Common myeloid progenitor, CD34-positive (primary cell): Measurements from ENCODE around the gene EIF3K.
"Not testable (repeated sequence)": the region's sequence is repeated elsewhere in the genome, so short reads cannot be mapped to it uniquely, and the experiment has no call there.

ENCODE experiments used
- CTCF ChIA-PET: fragments of 350-600 bp; sonication (Branson Sonifier 250); formaldehyde crosslinking; loops from one replicate; lab custom pipeline; 2021; ENCODE audit warnings: antibody characterized with exemption; lab: Charles Lee
- POLR2A ChIA-PET: fragments of 350-600 bp; sonication (Branson Sonifier 250); formaldehyde crosslinking; loops from one replicate; lab custom pipeline; 2021; ENCODE audit warnings: antibody characterized with exemption; lab: Charles Lee
- DNase-seq, 3 donors: peaks; one replicate each; pipeline versions ENCODE4 v3.0.0 to v3.0.0-alpha.2; 2013
- H3K27ac ChIP-seq, 2 experiments: 1 replicate in 1 of 2; 2 replicates in 1 of 2; pipeline ENCODE4 v1.7.0; 2013; ENCODE audit warnings: inconsistent platforms in 2 of 2, low read length in 2 of 2, mild to moderate bottlenecking in 2 of 2, low read depth in 1 of 2, moderate library complexity in 1 of 2; ENCODE audit not compliant: severe bottlenecking in 2 of 2, insufficient read depth in 1 of 2, poor library complexity in 1 of 2
- H3K27me3 ChIP-seq, 5 experiments: replicated peaks in 2 of 5; 1 replicate in 3 of 5; 2 replicates in 2 of 5; pipeline versions ENCODE4 v1.6.1 to v1.7.0; 2013; ENCODE audit warnings: low read length in 4 of 5, mild to moderate bottlenecking in 2 of 5, moderate library complexity in 2 of 5, inconsistent platforms in 1 of 5; ENCODE audit not compliant: insufficient read depth in 5 of 5, control insufficient read depth in 4 of 5
- H3K36me3 ChIP-seq, 4 experiments: 1 replicate in 2 of 4; 2 replicates in 2 of 4; pipeline versions ENCODE4 v1.6.1 to v1.7.0; 2013; ENCODE audit warnings: low read length in 3 of 4, control low read depth in 1 of 4, mild to moderate bottlenecking in 1 of 4; ENCODE audit not compliant: control insufficient read depth in 4 of 4, insufficient read depth in 4 of 4
- H3K4me1 ChIP-seq, 4 experiments: 1 replicate in 3 of 4; 2 replicates in 1 of 4; pipeline versions ENCODE4 v1.6.1 to v1.7.1; 2013; ENCODE audit warnings: low read length in 3 of 4, mild to moderate bottlenecking in 3 of 4, control low read depth in 1 of 4, inconsistent platforms in 1 of 4, moderate library complexity in 1 of 4; ENCODE audit not compliant: control insufficient read depth in 4 of 4, insufficient read depth in 4 of 4; ENCODE audit errors: control extremely low read depth in 1 of 4
- H3K4me3 ChIP-seq, 7 experiments: 1 replicate in 4 of 7; 2 replicates in 3 of 7; pipeline versions ENCODE4 v1.5.1 to v1.7.0; 2013; ENCODE audit warnings: mild to moderate bottlenecking in 7 of 7, low read length in 6 of 7, moderate library complexity in 6 of 7, inconsistent platforms in 2 of 7, low read depth in 2 of 7, control low read depth in 1 of 7; ENCODE audit not compliant: insufficient read depth in 4 of 7, control insufficient read depth in 1 of 7; ENCODE audit errors: extremely low read depth in 1 of 7
- H3K9me3 ChIP-seq, 5 experiments: 1 replicate in 4 of 5; 2 replicates in 1 of 5; pipeline versions ENCODE4 v1.6.1 to v1.7.1; 2013; ENCODE audit warnings: low read length in 4 of 5, mild to moderate bottlenecking in 2 of 5, inconsistent platforms in 1 of 5, low read depth in 1 of 5, moderate library complexity in 1 of 5; ENCODE audit not compliant: control insufficient read depth in 4 of 5, insufficient read depth in 2 of 5; ENCODE audit errors: control extremely low read depth in 1 of 5
- WGBS: methylation state at CpG from one replicate; pipeline ENCODE4 v1.1.5; 2013; ENCODE audit not compliant: insufficient coverage; 5-methylcytosine and 5-hydroxymethylcytosine counted together

EIF3K gene

DNA sequence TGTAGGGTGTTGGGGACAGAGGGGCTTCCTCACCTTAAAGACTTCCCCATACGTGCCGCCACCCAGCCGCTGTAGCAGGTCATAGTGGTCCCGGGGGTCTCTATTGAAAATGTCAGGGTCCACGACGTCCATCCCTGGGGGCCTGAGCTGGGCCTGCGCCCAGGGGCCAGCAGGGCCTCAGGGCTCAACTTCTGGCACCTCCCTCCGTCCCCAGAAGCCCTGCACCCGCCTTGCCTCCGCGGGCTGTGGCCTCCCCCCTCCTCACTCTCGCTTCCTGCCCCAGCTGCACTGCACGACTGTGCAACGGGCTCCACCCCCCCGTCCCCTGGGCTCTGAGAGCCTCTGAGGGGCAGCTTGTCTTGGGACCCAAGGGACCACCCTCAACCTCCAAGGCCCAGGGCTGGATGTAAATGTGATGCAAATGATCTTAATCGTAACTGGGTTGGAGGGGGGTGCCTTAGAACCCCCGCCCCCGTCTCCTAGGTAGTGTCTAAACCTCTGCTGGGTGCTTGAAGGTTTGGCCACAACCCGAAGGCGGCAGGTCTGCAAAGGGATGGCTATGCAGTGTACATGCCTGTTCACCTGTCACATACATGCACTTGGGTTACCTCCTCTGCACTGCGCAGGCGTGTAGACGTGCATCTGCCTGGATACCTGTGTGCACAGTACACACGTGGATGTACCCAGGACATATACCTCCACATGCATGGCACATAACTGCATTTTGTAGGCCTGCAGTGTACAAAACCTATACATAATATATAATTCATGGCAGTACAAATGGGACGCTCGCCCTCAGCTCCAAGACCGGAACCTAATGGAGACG lies 1.0 kb upstream of the EIF3K start, which contains the start of gene MAP4K1:
TSS of gene MAP4K1 (minus strand) at position 190 of the 826 bp plus-strand sequence. CDS start at position 132, 58 bp downstream.
- H3K27ac ChIP-seq, result peak within 1 kb of the TSS in 1 of 2 experiments; percentile 74
- peaks cover 2 to 36% (median 25%) of the 10 kb centered on the region in 4 experiments for H3K4me1 ChIP-seq
- ChIA-PET CTCF (interaction anchor here (0.9 to 6.6 kb wide), 6 partner anchors 10 to 215 kb away, joined by 3 to 31 read pairs (median 4); partner anchors contain the start of gene FAM98C), POLR2A (interaction anchor here (0.6 kb wide), 1 partner anchor 88 kb away, joined by 3 read pairs; no protein-coding TSS in a partner anchor)
- H3K27me3 ChIP-seq, result no peaks in the 10 kb centered on the region
- H3K4me3 ChIP-seq, result peak within 1 kb of the TSS; percentile 85 to 98 (median 96)
- no peaks in the 10 kb centered on the region for H3K9me3 ChIP-seq
- WGBS, result 8% methylated on average over 12 of the region's 28 CpGs
- peaks cover 2 to 38% (median 22%) of the 10 kb centered on the region in 4 experiments for H3K36me3 ChIP-seq
- peak; percentile 27 to 62 (median 54) for DNase-seq

DNA sequence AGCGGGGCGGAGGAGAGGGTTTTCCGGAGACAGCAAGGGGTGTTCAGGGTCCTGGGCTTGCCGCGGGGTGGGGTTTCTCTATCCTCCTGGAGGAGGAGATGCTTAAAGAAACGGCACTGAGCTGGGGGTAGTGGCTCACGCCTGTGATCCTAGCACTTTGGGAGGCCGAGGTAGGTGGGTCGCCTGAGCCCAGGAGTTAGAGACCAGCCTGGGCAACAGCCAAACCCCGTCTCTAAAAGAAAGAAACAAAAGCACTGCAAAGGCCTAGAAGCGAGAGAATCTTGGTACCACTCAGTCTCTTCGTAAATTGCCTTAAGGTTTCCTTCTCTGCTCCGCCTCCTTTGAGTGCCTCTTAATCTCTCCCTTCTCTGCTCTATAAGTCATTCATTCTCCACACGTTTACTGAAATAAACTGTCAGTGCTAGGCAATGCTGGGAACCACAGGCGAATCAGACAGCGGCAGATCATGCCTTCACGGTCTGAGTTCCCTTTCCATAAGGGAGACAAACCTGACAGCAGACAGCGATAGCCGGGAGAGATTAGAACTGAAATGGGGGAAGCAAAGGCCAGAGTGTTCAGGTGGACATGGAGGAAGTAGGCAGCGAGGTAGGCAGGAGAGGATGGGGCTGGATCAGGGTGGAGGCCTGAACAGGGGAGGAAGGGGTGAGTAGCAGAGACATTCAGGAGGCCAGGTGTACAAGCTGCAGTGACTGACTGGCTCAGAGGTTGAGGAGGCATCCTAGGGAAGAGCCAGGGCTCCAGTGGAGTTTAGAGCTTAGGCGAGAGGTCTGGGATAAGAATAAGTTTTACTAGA lies 580 bp downstream of the EIF3K start:
- DNase-seq, result no peak
- POLR2A ChIA-PET, result no interaction called here
- Histone ChIP-seq H3K9me3 (no peaks in the 10 kb centered on the region), H3K4me3 (peak overlapping the region; percentile 85 to 98 (median 96)), H3K36me3 (peaks cover 4 to 38% (median 27%) of the 10 kb centered on the region in 4 experiments), H3K27me3 (no peaks in the 10 kb centered on the region), H3K4me1 (peaks cover 2 to 36% (median 25%) of the 10 kb centered on the region in 4 experiments), H3K27ac (peak overlapping the region; percentile 93 to 97)
- 17% methylated on average over 19 of the region's 21 CpGs for WGBS
- CTCF ChIA-PET, result interaction anchor here (0.8 to 6.6 kb wide), 6 partner anchors 8 to 217 kb away, joined by 3 to 31 read pairs (median 4); partner anchors contain the start of gene FAM98C

DNA sequence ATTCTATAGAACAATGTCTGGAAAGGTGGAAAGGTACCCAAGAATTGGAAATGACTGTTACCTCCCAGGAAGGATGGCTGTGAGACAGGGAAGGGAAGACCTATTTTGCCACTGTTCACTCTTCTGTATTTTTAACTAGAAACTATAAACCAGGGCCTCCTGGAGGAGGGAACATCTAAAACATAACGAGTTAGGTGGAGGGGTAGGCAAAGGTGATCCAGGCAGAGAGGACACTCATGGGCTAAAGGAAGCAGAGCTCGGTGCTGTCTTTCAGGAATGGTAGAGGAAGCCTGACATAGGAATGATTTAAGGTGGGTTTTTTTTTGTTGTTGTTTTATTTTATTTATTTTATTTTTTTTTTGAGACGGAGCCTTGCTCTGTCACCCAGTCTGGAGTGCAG lies 5.8 kb downstream of the EIF3K start:
- Histone ChIP-seq H3K36me3 (peaks cover 7 to 83% (median 59%) of the 10 kb centered on the region in 4 experiments), H3K27ac (no peak overlapping the region), H3K27me3 (no peaks in the 10 kb centered on the region), H3K4me1 (peaks cover 2 to 6% (median 4%) of the 10 kb centered on the region in 4 experiments), H3K4me3 (no peak overlapping the region), H3K9me3 (no peaks in the 10 kb centered on the region)
- ChIA-PET CTCF (interaction anchor here (0.9 to 1.1 kb wide), 2 partner anchors 9 to 16 kb away, joined by 3 read pairs; no protein-coding TSS in a partner anchor), POLR2A (no interaction called here)
- DNase-seq, result no peak
- 97% methylated on average over 3 of the region's 3 CpGs for WGBS

DNA sequence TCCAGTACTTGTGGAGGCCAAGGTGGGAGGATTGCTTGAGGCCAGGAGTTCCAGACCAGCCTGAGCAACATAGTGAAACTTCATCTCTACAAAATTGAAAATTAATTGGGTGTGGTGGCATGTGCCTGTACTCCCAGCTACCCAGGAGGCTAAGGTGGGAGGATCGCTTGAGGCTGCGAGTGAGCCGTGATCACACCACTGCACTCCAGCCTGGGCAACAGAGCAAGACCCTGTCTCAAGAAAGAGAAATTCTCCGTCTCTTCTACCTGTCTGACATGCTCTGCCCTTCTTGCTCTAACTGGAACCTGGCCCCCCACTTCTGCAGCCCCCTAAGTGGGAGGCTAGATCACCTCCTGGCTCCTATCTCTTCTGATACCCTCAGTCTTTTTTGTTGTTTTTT lies 7.4 kb downstream of the EIF3K start:
- H3K4me1 ChIP-seq, result no peaks in the 10 kb centered on the region
- ChIA-PET CTCF (interaction anchor here (0.8 kb wide), 1 partner anchor 9 kb away, joined by 4 read pairs; no protein-coding TSS in a partner anchor), POLR2A (no interaction called here)
- H3K27me3 ChIP-seq, result no peaks in the 10 kb centered on the region
- H3K27ac ChIP-seq, result no peak overlapping the region
- no peaks in the 10 kb centered on the region for H3K9me3 ChIP-seq
- WGBS, result 95% methylated on average over 4 of the region's 4 CpGs
- H3K36me3 ChIP-seq, result peaks cover 7 to 82% (median 52%) of the 10 kb centered on the region in 4 experiments
- no peak overlapping the region for H3K4me3 ChIP-seq
- no peak for DNase-seq

DNA sequence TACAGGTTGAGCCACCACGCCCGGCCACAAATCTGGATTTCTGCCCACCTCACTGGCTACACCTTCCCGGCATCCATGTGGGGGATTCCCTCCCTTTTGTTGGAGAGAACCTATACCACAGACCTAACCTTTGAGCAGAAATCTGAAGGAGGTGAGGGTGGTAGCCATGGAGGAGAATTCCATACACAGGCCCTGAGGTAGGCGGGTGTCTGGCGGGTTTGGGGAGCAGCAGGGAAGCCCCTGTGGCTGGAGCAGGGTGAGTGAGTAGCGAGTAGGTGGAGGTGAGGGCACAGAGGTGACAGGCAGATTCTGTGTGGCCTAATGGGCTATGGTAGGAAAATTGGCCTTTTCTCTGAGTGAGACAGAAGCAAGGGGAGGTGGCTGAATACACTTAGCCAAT lies 10.6 kb downstream of the EIF3K start:
- H3K27ac ChIP-seq, result no peak overlapping the region
- no peak overlapping the region for H3K4me3 ChIP-seq
- WGBS, result 96% methylated on average over 3 of the region's 6 CpGs
- peaks cover 3 to 70% (median 41%) of the 10 kb centered on the region in 4 experiments for H3K36me3 ChIP-seq
- H3K27me3 ChIP-seq, result no peaks in the 10 kb centered on the region
- no peaks in the 10 kb centered on the region for H3K4me1 ChIP-seq
- no peak for DNase-seq
- CTCF ChIA-PET, result interaction anchor here (1.2 to 1.9 kb wide), 2 partner anchors 11 to 42 kb away, joined by 3 to 6 read pairs; partner anchors contain the start of genes EIF3K and MAP4K1
- POLR2A ChIA-PET, result no interaction called here
- no peaks in the 10 kb centered on the region for H3K9me3 ChIP-seq

DNA sequence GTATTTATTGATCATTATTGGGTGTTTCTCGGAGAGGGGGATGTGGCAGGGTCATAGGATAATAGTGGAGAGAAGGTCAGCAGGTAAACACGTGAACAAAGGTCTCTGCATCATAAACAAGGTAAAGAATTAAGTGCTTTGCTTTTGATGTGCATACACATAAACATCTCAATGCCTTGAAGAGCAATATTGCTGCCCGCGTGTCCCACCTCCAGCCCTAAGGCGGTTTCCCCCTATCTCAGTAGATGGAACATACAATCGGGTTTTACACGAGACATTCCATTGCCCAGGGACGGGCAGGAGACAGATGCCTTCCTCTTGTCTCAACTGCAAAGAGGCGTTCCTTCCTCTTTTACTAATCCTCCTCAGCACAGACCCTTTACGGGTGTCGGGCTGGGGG lies 12.3 kb downstream of the EIF3K start:
- H3K9me3 ChIP-seq, H3K27ac ChIP-seq, CTCF ChIA-PET, POLR2A ChIA-PET, H3K4me3 ChIP-seq, DNase-seq, H3K4me1 ChIP-seq, H3K27me3 ChIP-seq: not testable (repeated sequence)
- WGBS, result 71% methylated on average over 5 of the region's 11 CpGs
- H3K36me3 ChIP-seq, result peaks cover 2 to 64% (median 42%) of the 10 kb centered on the region in 4 experiments
